ENCODE results near the gene ARHGAP28. TPM values are rescaled to one million over a fixed set of nuclear protein-coding genes. Genes with fewer than 3 reads are reported as not detected.

ARHGAP28 gene
- total RNA-seq, 1 donor, result 11.9 TPM

DNA sequence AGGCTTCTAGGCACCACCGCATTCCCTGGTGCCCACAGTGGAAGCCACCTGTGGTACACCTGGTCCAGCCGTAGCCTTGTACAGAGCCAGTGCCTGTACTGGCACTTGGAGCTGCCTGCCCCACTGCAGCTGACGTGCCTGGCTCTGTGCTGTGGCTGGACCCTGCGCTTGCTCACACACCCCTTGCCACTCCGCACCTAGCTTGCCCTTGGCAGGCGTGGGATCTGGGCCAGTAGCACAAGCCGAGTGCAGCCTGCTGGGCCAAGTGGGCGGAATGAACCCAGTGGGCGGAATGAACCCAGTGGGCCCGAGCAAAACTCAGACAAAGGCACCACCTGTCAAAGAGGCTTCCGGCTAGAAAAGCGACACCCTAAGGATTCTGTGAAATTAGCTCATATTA is 126.3 kb downstream of the ARHGAP28 start:
- DNase-seq (ENCODE audit: low read depth), result no peak
- H3K4me3 ChIP-seq (ENCODE audit: low read depth, low read length), result no peak overlapping the region
- TF ChIP-seq, protein P1, sequence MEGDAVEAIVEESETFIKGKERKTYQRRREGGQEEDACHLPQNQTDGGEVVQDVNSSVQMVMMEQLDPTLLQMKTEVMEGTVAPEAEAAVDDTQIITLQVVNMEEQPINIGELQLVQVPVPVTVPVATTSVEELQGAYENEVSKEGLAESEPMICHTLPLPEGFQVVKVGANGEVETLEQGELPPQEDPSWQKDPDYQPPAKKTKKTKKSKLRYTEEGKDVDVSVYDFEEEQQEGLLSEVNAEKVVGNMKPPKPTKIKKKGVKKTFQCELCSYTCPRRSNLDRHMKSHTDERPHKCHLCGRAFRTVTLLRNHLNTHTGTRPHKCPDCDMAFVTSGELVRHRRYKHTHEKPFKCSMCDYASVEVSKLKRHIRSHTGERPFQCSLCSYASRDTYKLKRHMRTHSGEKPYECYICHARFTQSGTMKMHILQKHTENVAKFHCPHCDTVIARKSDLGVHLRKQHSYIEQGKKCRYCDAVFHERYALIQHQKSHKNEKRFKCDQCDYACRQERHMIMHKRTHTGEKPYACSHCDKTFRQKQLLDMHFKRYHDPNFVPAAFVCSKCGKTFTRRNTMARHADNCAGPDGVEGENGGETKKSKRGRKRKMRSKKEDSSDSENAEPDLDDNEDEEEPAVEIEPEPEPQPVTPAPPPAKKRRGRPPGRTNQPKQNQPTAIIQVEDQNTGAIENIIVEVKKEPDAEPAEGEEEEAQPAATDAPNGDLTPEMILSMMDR (IDR thresholded peaks at IDR 0.05; ENCODE audit: insufficient read depth, low read length), result no peak

DNA sequence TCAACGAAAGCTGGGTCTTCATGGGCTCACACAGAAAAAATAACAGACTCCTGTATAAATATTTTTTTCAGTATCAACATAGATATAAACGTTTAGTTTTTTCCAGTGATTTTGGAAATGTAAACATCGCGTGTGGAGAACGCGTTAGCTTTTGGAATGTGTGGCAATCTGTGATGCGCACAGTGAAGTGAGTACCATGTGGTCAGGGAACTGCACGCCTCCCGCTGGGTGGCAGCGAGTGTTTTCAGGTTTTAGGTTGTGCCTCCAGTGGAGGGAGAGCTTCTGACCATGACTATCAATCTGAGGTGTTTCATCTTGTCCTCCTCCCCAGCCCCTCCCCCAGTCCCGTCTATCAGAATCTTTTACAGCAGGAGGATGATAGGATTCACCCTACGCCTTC is 127.8 kb downstream of the ARHGAP28 start:
- TF ChIP-seq, protein P1 (IDR thresholded peaks at IDR 0.05; ENCODE audit: insufficient read depth, low read length), result no peak
- no peak overlapping the region for H3K4me3 ChIP-seq (ENCODE audit: low read depth, low read length)
- no peak for DNase-seq (ENCODE audit: low read depth)

DNA sequence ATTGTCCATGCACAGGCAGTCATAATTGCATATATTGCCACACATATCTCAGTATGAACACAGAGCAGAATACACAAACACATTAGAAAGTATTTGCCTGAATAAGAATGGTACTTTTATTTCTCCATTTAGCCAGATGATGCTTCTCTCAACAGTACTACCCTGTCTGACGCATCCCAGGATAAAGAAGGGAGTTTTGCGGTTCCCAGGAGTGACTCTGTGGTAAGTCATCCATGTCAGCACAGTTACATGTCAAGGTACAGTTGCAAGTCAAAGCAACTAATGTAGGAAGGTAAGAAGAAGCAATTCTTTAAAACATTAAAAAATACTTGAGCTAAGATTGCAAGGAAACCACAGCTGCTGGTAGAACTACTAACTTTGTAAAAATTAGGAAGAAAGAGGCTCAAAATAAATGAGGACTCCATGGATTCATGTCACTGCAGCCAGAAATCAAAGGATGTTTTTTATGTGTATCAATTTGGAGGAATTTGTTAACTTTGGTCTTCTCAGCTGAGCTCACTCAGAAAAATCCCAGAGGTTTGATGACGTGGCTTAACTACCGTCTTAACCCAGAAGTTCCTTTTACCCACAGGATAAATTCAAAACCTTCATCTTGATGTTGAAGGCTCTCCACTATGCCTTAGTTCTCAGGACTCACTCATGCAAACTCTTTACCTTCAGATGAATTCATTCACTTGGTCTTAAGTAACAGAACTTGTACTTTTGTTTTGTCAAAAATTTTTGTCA is 130.3 kb downstream of the ARHGAP28 start:
- TF ChIP-seq, protein P1 (IDR thresholded peaks at IDR 0.05; ENCODE audit: insufficient read depth, low read length), result no peak
- DNase-seq (ENCODE audit: low read depth), result no peak
- no peak overlapping the region for H3K4me3 ChIP-seq (ENCODE audit: low read depth, low read length)

DNA sequence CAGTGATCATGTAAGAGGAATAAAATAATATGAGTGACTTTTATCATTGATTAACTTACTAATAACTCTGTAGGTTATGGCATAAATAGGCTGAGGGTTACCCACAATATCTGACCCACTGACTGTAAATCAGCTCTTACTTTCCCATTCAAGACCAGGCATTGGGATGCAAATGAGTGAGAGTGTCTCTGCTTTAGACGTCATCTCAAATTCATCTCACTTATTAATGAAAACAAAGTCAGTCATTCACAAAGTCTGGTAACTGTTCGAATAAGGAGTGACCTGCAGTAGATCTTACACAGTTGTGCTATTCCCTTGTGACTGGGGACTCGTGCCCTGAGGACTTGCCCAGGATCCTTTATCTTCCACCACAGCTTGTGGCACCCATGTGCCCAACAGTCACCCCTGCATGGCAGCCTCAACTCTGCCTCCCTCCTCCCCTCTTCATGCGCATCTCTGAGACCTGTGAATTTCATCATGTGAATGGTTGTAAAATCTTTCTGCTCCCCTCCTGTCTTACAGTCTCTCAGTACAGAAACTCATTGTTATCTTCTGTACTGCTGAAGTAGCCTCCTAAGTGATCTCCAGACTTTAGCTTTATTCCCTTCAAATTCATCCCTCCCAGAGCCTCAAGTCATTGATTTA is 131.4 kb downstream of the ARHGAP28 start:
- no peak for DNase-seq (ENCODE audit: low read depth)
- no peak overlapping the region for H3K4me3 ChIP-seq (ENCODE audit: low read depth, low read length)
- TF ChIP-seq, protein P1 (IDR thresholded peaks at IDR 0.05; ENCODE audit: insufficient read depth, low read length), result no peak

DNA sequence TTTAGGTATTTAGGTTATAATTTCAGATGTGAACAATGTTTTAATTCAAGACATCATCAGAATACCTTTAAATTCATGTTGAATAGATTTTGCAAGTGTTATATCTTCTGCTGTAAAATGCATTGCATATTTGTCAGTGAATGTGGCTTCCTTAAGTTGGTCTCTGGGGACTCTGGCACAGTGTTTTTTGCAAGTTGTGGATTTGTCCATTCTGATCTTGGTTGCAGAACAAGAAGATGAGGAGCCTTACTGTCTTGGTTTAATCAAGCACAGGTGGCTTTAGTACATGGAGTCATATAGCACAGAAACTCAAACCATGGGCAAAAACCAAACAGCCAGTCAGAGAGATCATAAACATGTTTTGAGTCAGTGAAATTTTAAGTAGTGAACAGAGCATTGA is 135.7 kb downstream of the ARHGAP28 start:
- H3K4me3 ChIP-seq (ENCODE audit: low read depth, low read length), result no peak overlapping the region
- TF ChIP-seq, protein P1 (IDR thresholded peaks at IDR 0.05; ENCODE audit: insufficient read depth, low read length), result no peak
- no peak for DNase-seq (ENCODE audit: low read depth)

DNA sequence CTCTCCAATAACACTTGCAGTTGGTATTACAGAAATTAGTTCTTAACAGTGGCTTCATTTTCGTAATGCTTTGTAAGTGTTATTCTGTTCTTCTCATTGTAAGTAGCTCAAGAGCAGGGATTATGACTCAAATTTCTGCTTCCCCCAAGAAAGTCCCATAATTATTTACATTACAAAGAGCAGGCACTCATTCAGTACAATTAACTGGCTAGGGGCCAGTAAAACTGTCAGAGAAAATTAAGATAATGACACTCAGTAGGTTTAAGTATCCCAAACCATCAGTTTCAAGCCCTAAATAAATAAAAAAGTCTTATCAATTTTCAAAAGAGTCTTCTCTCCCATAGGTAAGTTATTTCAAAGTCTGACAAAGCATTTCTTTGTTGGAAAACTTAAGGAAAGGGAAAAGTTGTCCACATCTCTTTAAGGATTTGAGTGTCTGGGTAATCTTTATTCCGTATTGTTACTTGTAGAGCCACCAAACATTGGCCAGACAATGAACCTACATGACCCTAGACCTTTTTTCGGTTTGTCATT is 137.1 kb downstream of the ARHGAP28 start:
- no peak overlapping the region for H3K4me3 ChIP-seq (ENCODE audit: low read depth, low read length)
- no peak for DNase-seq (ENCODE audit: low read depth)
- TF ChIP-seq, protein P1 (IDR thresholded peaks at IDR 0.05; ENCODE audit: insufficient read depth, low read length), result no peak

Data from fibroblast of the aortic adventitia (primary cell).